ENCODE data around the gene GZMM. TPM values are rescaled to one million over a fixed set of nuclear protein-coding genes. Genes with fewer than 3 reads are reported as not detected.

GZMM gene
- total RNA-seq, 1 donor from 2014 or later: not detected

- ATAC-seq (no peak), DNase-seq (ENCODE audit: missing footprints) (no peak)
- intact Hi-C loops (cut with DNase I): no loop called here
Observed at GRCh38 chr19:548886-549830, 5.3 kb downstream of the GZMM start.

GRCh38 chr19:554817-555216 lies 11.0 kb downstream of the GZMM start:
- DNase-seq (ENCODE audit: missing footprints): no peak
- intact Hi-C loops (cut with DNase I): loop anchor here (10.0 kb wide), 1 partner anchor 180 kb away; no protein-coding TSS in a partner anchor
- no peak for ATAC-seq

DNA sequence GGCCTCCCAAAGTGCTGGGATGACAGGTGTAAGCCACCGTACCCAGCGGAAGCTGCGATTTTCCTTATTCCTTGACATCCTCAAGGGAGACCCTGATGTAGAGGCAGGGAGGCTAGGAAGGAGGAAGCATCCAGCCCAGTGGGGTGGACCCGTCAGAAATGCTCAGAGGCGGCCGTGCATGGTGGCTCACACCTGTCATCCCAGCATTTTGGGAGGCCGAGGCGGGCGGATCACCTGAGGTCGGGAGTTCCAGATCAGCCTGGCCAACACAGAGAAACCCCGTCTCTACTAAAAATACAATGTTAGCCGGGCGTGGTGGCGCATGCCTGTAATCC lies 11.6 kb downstream of the GZMM start:
- intact Hi-C loops (cut with DNase I): loop anchor here (10.0 kb wide), 1 partner anchor 179 kb away; no protein-coding TSS in a partner anchor
- ATAC-seq (no peak), DNase-seq (ENCODE audit: missing footprints) (no peak)

GRCh38 chr19:556611-557382 lies 12.9 kb downstream of the GZMM start:
- no peak for ATAC-seq
- DNase-seq (ENCODE audit: missing footprints): peak; percentile 73
- intact Hi-C loops (cut with DNase I): loop anchor here (10.0 kb wide), 1 partner anchor 178 kb away; no protein-coding TSS in a partner anchor

- intact Hi-C loops (cut with DNase I): loop anchor here (10.0 kb wide), 1 partner anchor 176 kb away; no protein-coding TSS in a partner anchor
- ATAC-seq: peak; percentile 50
- peak; percentile 62 for DNase-seq (ENCODE audit: missing footprints)
Observed at GRCh38 chr19:558770-559439, 15.1 kb downstream of the GZMM start.

GRCh38 chr19:560121-560520 lies 16.3 kb downstream of the GZMM start:
- DNase-seq (ENCODE audit: missing footprints) (no peak), ATAC-seq (no peak)
- intact Hi-C loops (cut with DNase I): no loop called here

GRCh38 chr19:566403-566802 lies 22.6 kb downstream of the GZMM start:
- ATAC-seq (peak; percentile 66), DNase-seq (ENCODE audit: missing footprints) (peak; percentile 73)
- intact Hi-C loops (cut with DNase I): no loop called here

- DNase-seq (ENCODE audit: missing footprints) (no peak), ATAC-seq (no peak)
- intact Hi-C loops (cut with DNase I): no loop called here
Observed at GRCh38 chr19:566844-567243, 23.0 kb downstream of the GZMM start.

DNA sequence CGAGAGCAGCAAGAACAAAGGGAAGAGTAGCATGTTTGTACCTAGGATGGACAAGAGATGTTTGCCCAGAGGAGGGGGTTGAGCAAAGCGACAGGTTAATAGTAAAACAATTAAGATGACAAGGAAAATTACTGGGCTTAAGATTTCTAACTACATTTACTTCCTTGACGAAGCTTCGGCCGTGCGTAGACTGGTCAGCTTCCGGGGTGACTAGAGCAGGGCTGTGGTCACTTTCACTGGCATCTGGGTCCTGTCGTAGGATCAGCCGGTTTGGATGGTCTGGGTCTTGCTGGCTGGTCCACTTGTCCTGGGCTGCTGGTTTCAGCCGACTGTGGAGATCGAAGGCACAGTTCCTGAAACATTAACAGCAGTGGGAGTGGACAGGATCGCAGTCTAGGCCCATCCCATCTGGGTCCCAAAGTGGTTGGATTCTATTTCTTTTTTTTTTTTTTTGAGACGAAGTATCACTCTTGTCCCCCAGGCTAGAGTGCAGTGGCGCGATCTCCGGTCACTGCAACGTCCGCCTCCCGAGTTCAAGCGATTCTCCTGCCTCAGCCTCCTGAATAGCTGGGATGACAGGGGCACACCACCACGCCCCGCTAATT lies 23.5 kb downstream of the GZMM start:
- ATAC-seq (no peak), DNase-seq (ENCODE audit: missing footprints) (peak; percentile 68)
- intact Hi-C loops (cut with DNase I): no loop called here

DNA sequence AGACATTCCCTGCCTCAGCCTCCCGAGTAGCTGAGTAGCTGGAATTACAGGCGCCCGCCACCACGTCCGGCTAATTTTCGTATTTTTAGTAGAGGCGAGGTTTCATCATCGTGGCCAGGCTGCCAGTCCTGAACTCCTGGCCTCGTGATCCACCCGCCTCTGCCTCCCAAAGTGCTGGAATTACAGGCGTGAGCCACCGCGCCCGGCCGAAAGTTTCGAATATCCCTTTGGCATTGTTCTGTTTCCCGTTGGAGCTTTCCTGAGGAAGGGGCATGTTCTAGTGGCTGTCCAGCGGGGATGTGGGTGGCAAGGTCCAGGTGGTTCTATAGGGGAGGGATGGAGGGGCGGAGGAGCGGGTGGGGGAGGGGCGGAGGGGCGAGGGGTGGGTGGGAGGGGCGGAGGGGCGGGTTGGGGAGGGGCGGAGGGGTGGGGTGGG lies 26.4 kb downstream of the GZMM start:
- DNase-seq (ENCODE audit: missing footprints) (no peak), ATAC-seq (no peak)
- intact Hi-C loops (cut with DNase I): loop anchor here (5.0 to 10.0 kb wide), 2 partner anchors 62 to 225 kb away; partner anchors contain the start of genes POLRMT and PTBP1

GRCh38 chr19:570937-571565 lies 27.2 kb downstream of the GZMM start:
- intact Hi-C loops (cut with DNase I): loop anchor here (5.0 to 10.0 kb wide), 2 partner anchors 61 to 224 kb away; partner anchors contain the start of genes POLRMT and PTBP1
- DNase-seq (ENCODE audit: missing footprints): peak; percentile 76

GRCh38 chr19:571566-571974 lies 27.7 kb downstream of the GZMM start:
- intact Hi-C loops (cut with DNase I): loop anchor here (5.0 to 10.0 kb wide), 2 partner anchors 61 to 223 kb away; partner anchors contain the start of genes POLRMT and PTBP1
- no peak for DNase-seq (ENCODE audit: missing footprints)

More at GRCh38 chr19:570937-571565, 27.2 kb downstream of the GZMM start:
- ATAC-seq: no peak

GRCh38 chr19:572140-572742 lies 28.4 kb downstream of the GZMM start, which contains the start of gene BSG:
TSS of gene BSG (plus strand) at chr19:572596. CDS start at chr19:572635, 39 bp downstream.
- intact Hi-C loops (cut with DNase I): loop anchor here (2.0 to 10.0 kb wide), 4 partner anchors 39 to 223 kb away; partner anchors contain the start of genes POLRMT, PTBP1 and TPGS1
- DNase-seq (ENCODE audit: missing footprints) (peak; percentile 99), ATAC-seq (peak; percentile 77)

More at GRCh38 chr19:571566-571974, 27.7 kb downstream of the GZMM start:
- ATAC-seq: no peak

- DNase-seq (ENCODE audit: missing footprints) (peak; percentile 67), ATAC-seq (no peak)
- intact Hi-C loops (cut with DNase I): loop anchor here (2.0 to 10.0 kb wide), 4 partner anchors 40 to 222 kb away; partner anchors contain the start of genes POLRMT, PTBP1 and TPGS1
Observed at GRCh38 chr19:572743-573518, 29.1 kb downstream of the GZMM start.

DNA sequence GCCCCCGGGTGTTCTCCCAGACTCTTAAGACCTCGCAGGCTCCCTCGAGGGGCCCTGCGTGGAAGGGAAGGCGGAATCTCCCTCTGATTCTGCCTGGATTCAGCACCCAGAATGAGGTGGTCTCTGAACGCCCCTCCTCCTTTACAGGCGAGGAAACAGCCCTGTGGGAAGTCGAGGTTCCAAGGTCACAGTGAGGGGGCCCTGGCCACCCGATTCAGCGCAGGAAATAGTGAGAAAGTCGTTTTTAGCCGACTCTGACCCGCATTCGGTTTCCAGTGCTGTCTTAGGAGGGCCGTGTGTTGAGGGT lies 29.6 kb downstream of the GZMM start:
- ATAC-seq (no peak), DNase-seq (ENCODE audit: missing footprints) (no peak)
- intact Hi-C loops (cut with DNase I): loop anchor here (2.0 to 10.0 kb wide), 4 partner anchors 41 to 221 kb away; partner anchors contain the start of genes POLRMT, PTBP1 and TPGS1

All from Right ventricle myocardium inferior (tissue), 1 donor.